Stomach (tissue), 4 donors: ENCODE results near the gene ACSL6.

Experiments used
- CTCF ChIP-seq, 7 experiments: fragments of 450-650 bp in 4 of 7; fragments of 200-600 bp in 3 of 7; sonication (generic) in 3 of 7; IDR thresholded peaks; one replicate each; pipeline ENCODE4 v1.5.1; 2016 to 2019; ENCODE audit warnings: antibody characterized with exemption in 7 of 7, control low read depth in 2 of 7, mild to moderate bottlenecking in 1 of 7
- EP300 ChIP-seq: sonication (generic); formaldehyde crosslinking; IDR thresholded peaks from one replicate; pipeline ENCODE4 v1.6.1; 2017; ENCODE audit warnings: antibody characterized with exemption
- POLR2A ChIP-seq, 4 donors: fragments of 450-650 bp; IDR thresholded peaks; one replicate each; pipeline ENCODE4 v1.6.1; 2016; ENCODE audit warnings: antibody characterized with exemption in 4 of 4, control low read depth in 2 of 4, mild to moderate bottlenecking in 1 of 4, moderate library complexity in 1 of 4
- POLR2AphosphoS5 ChIP-seq, 3 donors: sonication (generic); formaldehyde crosslinking; IDR thresholded peaks; one replicate each; pipeline ENCODE4 v1.6.1; 2016; ENCODE audit warnings: antibody characterized with exemption in 3 of 3

- TF ChIP-seq CTCF (IDR thresholded peaks at IDR 0.05) (no peak), EP300 (no peak), POLR2AphosphoS5 (IDR thresholded peaks at IDR 0.05) (no peak), POLR2A (IDR thresholded peaks at IDR 0.05) (no peak)
Measured at GRCh38 chr5:131981516-131981915, 29.9 kb downstream of the ACSL6 start.
